Measurements from ENCODE around the gene PSKH1.

PSKH1 gene

DNA sequence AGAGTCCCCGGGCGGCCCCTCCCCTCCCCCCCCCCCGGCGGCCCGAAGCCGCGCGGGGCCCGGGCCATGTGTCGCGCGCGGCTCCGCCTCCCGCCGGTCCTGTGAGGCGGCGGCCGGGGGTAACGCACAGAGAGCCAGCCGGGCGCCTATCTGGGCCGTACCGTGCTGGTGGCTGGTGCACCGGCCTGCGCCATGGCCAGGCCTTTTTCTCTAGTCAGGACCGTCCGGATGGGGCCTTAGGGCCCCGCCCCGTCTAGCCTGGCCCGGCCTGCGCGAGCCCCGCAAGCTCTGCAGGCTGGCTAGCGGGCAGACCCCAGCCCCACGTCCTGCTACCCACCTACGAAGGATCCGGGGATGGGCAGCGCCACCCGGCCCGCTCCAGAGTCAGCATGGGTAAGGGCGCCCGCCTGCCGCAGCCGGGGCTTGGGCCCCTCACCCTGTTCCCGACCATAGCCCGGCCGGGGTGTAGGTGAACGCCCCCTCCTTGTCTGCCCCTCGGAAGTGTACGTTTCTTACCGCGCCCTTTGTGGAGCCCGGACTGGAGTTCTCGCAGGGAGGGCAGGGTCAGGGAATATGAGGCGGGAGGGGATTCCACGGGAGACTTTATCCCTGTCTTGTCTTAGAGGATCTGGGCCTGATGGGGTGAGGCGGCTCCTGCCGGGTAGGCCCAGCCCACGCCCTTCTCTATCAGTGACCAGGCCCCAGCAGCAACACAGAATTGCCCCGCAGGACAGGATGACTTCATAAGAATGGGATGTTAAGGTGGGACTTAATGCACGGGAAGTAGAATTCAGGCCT, 45.8 kb upstream of the PSKH1 start, which contains the start of gene CENPT (continued):
- TF ChIP-seq, protein P1, sequence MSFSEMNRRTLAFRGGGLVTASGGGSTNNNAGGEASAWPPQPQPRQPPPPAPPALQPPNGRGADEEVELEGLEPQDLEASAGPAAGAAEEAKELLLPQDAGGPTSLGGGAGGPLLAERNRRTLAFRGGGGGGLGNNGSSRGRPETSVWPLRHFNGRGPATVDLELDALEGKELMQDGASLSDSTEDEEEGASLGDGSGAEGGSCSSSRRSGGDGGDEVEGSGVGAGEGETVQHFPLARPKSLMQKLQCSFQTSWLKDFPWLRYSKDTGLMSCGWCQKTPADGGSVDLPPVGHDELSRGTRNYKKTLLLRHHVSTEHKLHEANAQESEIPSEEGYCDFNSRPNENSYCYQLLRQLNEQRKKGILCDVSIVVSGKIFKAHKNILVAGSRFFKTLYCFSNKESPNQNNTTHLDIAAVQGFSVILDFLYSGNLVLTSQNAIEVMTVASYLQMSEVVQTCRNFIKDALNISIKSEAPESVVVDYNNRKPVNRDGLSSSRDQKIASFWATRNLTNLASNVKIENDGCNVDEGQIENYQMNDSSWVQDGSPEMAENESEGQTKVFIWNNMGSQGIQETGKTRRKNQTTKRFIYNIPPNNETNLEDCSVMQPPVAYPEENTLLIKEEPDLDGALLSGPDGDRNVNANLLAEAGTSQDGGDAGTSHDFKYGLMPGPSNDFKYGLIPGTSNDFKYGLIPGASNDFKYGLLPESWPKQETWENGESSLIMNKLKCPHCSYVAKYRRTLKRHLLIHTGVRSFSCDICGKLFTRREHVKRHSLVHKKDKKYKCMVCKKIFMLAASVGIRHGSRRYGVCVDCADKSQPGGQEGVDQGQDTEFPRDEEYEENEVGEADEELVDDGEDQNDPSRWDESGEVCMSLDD (tag by site-specific recombination; IDR thresholded peaks at IDR 0.05): no peak
- no peak for TF ChIP-seq ZBTB17 (tag by site-specific recombination; IDR thresholded peaks at IDR 0.05)
- TF ChIP-seq ZNF585B (tag by site-specific recombination; IDR thresholded peaks at IDR 0.05): 0 out of 2 replicates have a peak, but pooled peaks have one; percentile 3
- TF ChIP-seq, protein P2, sequence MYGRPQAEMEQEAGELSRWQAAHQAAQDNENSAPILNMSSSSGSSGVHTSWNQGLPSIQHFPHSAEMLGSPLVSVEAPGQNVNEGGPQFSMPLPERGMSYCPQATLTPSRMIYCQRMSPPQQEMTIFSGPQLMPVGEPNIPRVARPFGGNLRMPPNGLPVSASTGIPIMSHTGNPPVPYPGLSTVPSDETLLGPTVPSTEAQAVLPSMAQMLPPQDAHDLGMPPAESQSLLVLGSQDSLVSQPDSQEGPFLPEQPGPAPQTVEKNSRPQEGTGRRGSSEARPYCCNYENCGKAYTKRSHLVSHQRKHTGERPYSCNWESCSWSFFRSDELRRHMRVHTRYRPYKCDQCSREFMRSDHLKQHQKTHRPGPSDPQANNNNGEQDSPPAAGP (tag by site-specific recombination; IDR thresholded peaks at IDR 0.05): no peak; the same call in 1 of the 2 replicates
- TF ChIP-seq, protein P3, sequence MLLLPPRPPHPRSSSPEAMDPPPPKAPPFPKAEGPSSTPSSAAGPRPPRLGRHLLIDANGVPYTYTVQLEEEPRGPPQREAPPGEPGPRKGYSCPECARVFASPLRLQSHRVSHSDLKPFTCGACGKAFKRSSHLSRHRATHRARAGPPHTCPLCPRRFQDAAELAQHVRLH (tag by site-specific recombination; IDR thresholded peaks at IDR 0.05): no peak
- TF ChIP-seq SP2 (tag by site-specific recombination; IDR thresholded peaks at IDR 0.05): peak; percentile 53
- no peak for TF ChIP-seq ZNF600 (tag by site-specific recombination; IDR thresholded peaks at IDR 0.05)
- peak; percentile 46; the same call in 1 of the 2 replicates for TF ChIP-seq ZNF660 (tag by site-specific recombination; IDR thresholded peaks at IDR 0.05)
- TF ChIP-seq ZIC2 (tag by site-specific recombination; IDR thresholded peaks at IDR 0.05): no peak
- TF ChIP-seq ZNF623 (tag by site-specific recombination; IDR thresholded peaks at IDR 0.05): no peak
- TF ChIP-seq MZF1 (tag by site-specific recombination; IDR thresholded peaks at IDR 0.05; ENCODE audit: borderline replicate concordance): no peak
- no peak for TF ChIP-seq GLI2 (tag by site-specific recombination; IDR thresholded peaks at IDR 0.05; ENCODE audit: borderline replicate concordance, low read depth)
- no peak; the same call in 1 of the 2 replicates for TF ChIP-seq ZNF501 (tag by site-specific recombination; IDR thresholded peaks at IDR 0.05)
- TF ChIP-seq KLF8 (tag by site-specific recombination; IDR thresholded peaks at IDR 0.05): peak; percentile 55
- TF ChIP-seq ZNF324 (tag by site-specific recombination; IDR thresholded peaks at IDR 0.05): no peak
- TF ChIP-seq, protein P4, sequence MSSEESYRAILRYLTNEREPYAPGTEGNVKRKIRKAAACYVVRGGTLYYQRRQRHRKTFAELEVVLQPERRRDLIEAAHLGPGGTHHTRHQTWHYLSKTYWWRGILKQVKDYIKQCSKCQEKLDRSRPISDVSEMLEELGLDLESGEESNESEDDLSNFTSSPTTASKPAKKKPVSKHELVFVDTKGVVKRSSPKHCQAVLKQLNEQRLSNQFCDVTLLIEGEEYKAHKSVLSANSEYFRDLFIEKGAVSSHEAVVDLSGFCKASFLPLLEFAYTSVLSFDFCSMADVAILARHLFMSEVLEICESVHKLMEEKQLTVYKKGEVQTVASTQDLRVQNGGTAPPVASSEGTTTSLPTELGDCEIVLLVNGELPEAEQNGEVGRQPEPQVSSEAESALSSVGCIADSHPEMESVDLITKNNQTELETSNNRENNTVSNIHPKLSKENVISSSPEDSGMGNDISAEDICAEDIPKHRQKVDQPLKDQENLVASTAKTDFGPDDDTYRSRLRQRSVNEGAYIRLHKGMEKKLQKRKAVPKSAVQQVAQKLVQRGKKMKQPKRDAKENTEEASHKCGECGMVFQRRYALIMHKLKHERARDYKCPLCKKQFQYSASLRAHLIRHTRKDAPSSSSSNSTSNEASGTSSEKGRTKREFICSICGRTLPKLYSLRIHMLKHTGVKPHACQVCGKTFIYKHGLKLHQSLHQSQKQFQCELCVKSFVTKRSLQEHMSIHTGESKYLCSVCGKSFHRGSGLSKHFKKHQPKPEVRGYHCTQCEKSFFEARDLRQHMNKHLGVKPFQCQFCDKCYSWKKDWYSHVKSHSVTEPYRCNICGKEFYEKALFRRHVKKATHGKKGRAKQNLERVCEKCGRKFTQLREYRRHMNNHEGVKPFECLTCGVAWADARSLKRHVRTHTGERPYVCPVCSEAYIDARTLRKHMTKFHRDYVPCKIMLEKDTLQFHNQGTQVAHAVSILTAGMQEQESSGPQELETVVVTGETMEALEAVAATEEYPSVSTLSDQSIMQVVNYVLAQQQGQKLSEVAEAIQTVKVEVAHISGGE (tag by site-specific recombination; conservative IDR thresholded peaks at IDR 0.05; ENCODE audit: low read depth): peak; percentile 92
- TF ChIP-seq KLF7 (tag by site-specific recombination; IDR thresholded peaks at IDR 0.05; ENCODE audit: borderline replicate concordance): peak; percentile 57; the same call in 1 of the 2 replicates
- no peak for TF ChIP-seq ZNF423 (tag by site-specific recombination; IDR thresholded peaks at IDR 0.05)
- TF ChIP-seq ZNF473 (tag by site-specific recombination; IDR thresholded peaks at IDR 0.05): no peak
- TF ChIP-seq HOXC10 (CRISPR knock-in tag; IDR thresholded peaks at IDR 0.05): no peak
- no peak for TF ChIP-seq ZSCAN16 (tag by site-specific recombination; IDR thresholded peaks at IDR 0.05)
- TF ChIP-seq ZSCAN30 (tag by site-specific recombination; IDR thresholded peaks at IDR 0.05): no peak
- no peak for TF ChIP-seq ZNF221 (tag by site-specific recombination; IDR thresholded peaks at IDR 0.05; ENCODE audit: borderline replicate concordance)
- TF ChIP-seq, protein P5, sequence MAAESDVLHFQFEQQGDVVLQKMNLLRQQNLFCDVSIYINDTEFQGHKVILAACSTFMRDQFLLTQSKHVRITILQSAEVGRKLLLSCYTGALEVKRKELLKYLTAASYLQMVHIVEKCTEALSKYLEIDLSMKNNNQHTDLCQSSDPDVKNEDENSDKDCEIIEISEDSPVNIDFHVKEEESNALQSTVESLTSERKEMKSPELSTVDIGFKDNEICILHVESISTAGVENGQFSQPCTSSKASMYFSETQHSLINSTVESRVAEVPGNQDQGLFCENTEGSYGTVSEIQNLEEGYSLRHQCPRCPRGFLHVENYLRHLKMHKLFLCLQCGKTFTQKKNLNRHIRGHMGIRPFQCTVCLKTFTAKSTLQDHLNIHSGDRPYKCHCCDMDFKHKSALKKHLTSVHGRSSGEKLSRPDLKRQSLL (tag by site-specific recombination; IDR thresholded peaks at IDR 0.05): no peak
- TF ChIP-seq ZNF394 (tag by site-specific recombination; IDR thresholded peaks at IDR 0.05; ENCODE audit: borderline replicate concordance): no peak
- no peak for TF ChIP-seq ZNF530 (tag by site-specific recombination; IDR thresholded peaks at IDR 0.05; ENCODE audit: low read depth)
- TF ChIP-seq ZBTB8A (tag by site-specific recombination; IDR thresholded peaks at IDR 0.05): peak; percentile 16; the same call in 1 of the 2 replicates
- peak; percentile 84 for TF ChIP-seq KLF1 (tag by site-specific recombination; IDR thresholded peaks at IDR 0.05)
- no peak for TF ChIP-seq YY1 (tag by site-specific recombination; IDR thresholded peaks at IDR 0.05)
